NCI-H2196 treated with DMSO at 0.1 percent for 48 hours (cell line): ENCODE results near the gene CEP95.
"Not testable (repeated sequence)": the region's sequence is repeated elsewhere in the genome, so short reads cannot be mapped to it uniquely, and the experiment has no call there.

Source experiments
- DNase-seq: peaks from one replicate; lab custom pipeline; 2025; ENCODE audit not compliant: unreplicated experiment; lab: John Stamatoyannopoulos, UW

The CEP95 gene

GRCh38 chr17:64572682-64573154 is 65.9 kb downstream of the CEP95 start:
- no peak for DNase-seq

DNA sequence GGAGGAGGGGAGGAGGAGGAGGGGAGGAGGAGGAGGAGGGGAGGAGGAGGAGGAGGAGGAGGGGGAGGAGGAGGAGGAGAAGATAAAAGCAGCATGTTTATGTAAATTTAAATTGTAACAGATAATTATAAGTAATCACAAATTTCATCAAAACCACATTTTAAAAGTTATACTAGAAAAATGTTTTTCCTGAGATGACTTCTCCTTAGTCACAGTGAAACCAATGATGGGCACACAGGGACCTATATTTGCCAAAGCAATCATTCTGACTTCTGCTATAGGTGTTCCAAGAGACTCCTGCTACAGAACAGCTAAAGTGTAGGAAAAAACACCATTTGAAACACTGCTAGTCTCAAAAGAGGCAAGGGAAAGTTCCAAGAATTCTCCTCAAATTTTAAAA is 66.4 kb downstream of the CEP95 start:
- DNase-seq, result no peak

DNA sequence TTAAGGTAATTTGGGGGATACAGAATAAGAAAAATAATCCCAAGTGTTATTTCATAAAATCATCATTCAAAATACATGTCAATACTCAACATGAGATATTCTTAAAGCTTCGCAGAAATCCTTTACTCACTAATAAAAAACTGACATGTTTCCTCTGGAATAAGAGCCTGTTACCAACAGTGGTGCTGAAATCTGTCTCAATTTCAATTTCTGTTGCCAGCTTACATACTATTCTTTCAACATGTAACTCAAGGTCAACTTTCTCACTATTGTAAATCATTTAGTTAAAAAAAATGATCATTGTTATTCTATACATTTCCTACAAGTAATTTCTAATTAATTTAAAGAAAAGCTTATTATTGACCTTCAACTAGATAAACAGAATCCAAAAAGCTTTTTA is 67.9 kb downstream of the CEP95 start:
- DNase-seq, result no peak

DNA sequence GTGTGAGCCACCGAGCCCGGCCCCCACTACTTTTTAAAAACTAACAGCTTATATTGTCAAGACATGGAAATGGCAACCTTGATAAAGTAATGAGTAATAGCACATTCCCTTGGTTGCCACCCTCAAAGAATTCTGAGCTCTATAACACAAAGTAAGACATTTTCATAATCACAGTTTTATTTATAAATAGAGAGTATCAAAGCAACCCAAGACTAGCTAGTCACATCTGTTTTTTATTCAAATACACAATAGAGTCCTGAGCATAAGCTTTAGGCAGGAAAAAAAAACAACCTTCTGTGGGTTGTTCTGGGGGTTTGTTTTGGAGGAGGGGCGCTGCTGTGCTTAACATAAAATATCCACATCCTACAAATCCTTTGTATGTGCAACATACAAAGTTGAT is 68.7 kb downstream of the CEP95 start:
- no peak for DNase-seq

- DNase-seq, result not testable (repeated sequence)
Measured at GRCh38 chr17:64577025-64577424, 70.2 kb downstream of the CEP95 start.

DNA sequence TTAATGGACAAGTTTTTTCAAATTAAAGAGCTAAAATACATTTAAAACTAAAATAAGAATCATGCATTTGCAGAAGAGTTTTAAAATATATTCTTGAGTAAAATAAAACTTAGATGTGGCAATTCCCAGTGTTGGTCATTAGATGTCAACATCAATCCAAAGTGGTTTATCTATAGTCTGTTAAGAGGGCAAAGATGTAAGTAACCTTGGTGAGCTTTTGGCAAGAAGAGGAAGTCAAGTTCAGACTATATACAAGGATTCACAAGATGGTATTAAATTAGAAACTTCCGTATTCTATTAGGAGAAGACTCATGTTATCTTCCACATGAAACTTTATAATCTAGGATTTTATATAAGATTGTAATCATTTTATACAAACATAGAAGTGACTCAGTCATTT is 73.1 kb downstream of the CEP95 start:
- DNase-seq, result no peak

DNA sequence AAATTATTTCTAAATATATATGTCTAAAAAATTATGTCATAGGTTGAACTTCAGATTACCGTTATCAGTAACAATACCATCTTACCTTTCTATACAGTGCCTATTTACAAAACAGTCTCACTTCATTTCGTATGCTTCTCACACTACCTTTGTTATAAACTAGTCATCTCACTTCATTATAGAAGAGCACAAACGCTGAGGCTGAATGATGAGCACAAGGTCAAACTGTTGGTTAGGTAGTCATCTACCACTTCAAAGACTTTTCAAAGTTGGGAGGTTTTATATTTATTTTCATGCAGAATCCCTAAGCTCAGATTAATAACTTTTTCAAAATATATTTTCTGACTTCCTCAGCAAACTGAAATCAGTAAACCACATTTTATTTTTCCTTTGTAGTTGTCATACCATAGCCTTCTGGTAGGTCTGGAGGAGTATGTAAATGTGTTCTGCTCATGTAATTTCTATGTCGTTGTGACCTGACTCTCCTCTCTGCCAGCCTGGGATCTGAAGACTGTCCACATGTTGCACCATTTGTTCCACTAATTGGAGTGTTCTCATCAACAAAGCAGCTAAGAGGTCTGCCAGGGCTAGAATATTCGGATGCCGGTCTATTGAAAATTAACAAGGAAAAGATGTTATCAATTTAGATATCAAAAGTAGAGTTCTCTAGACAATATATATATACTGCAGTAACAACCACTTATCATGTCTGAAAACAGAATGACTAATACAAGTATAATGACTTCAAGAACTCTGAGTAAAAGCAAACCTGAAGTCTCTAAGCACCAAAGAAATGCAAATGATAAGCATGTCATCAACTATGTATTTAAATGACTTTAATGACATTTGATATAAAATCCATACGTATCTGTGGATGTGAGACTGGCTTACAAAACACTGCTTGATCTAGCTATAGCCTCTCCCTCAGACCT is 73.9 kb downstream of the CEP95 start:
- no peak for DNase-seq

DNA sequence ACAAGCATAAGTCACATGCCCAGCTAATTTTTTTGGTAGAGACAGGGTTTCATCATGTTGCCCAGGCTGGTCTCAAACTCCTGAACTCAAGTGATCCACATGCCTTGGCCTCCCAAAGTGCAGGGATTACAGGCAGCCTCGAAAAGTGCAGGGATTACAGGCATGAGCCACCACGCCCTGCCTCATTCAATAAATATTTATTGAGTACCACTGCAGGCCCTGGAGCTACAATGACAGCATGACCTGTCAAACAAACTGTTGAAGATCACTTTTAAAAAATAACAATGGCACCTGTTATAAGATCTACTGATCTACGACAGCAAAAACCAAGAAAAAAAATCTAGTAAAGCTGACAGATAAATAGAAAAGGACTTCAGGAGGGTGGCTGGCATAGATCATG is 76.3 kb downstream of the CEP95 start:
- no peak for DNase-seq

DNA sequence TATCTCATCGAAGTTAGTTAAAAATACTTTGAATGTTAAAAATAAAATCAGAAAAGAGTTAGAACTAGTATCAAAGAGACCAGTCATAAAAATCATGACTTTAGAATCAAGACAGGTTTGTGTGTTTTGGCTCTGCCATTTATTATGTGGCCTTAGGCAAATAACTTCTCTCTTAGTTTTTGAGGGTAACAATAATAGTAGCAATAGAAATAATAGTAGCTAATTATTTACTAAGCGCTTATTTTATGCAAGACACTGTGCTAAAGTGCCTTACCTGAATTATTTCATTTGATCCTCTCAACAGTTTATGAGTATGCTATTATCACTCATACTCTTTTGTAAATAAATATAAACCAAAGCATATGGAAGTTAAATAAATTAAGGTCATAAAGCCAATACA is 78.4 kb downstream of the CEP95 start:
- DNase-seq, result no peak
